KMS-11 (cell line): ENCODE measurements around the gene LRPAP1.

Experiments used
- H2AFZ ChIP-seq: fragments of 200-600 bp; sonication (generic); 2 replicates; pipeline ENCODE4 v1.6.1; 2016; ENCODE audit warnings: antibody characterized with exemption, mixed run types, low read depth
- H3K27ac ChIP-seq: fragments of 200-600 bp; sonication (generic); 2 replicates; pipeline ENCODE4 v1.6.1; 2016; ENCODE audit warnings: mild to moderate bottlenecking, mixed run types
- H3K27me3 ChIP-seq: fragments of 200-600 bp; sonication (generic); 2 replicates; pipeline ENCODE4 v1.6.1; 2017; ENCODE audit warnings: mild to moderate bottlenecking, low read depth, mixed run types, moderate library complexity; ENCODE audit not compliant: insufficient read depth
- H3K36me3 ChIP-seq: fragments of 200-600 bp; sonication (generic); 2 replicates; pipeline ENCODE4 v1.6.1; 2017; ENCODE audit warnings: mild to moderate bottlenecking, mixed run types; ENCODE audit not compliant: insufficient read depth
- H3K4me1 ChIP-seq: fragments of 200-600 bp; sonication (generic); 2 replicates; pipeline ENCODE4 v1.6.1; 2016; ENCODE audit warnings: mild to moderate bottlenecking, low read depth, mixed run types; ENCODE audit not compliant: poor library complexity, severe bottlenecking
- H3K4me2 ChIP-seq: fragments of 200-600 bp; sonication (generic); 2 replicates; pipeline ENCODE4 v1.7.0; 2016; ENCODE audit warnings: mild to moderate bottlenecking, mixed run types
- H3K4me3 ChIP-seq: fragments of 200-600 bp; sonication (generic); IDR thresholded peaks from 2 replicates; pipeline ENCODE4 v1.6.1; 2017; ENCODE audit warnings: low read depth, low read length, mixed read lengths; ENCODE audit not compliant: insufficient read depth
- H3K79me2 ChIP-seq: fragments of 200-600 bp; sonication (generic); 2 replicates; pipeline ENCODE4 v1.6.1; 2016; ENCODE audit warnings: low read depth, mixed run types; ENCODE audit not compliant: insufficient read depth
- H3K9ac ChIP-seq: fragments of 200-600 bp; sonication (generic); 2 replicates; pipeline ENCODE4 v1.6.1; 2016; ENCODE audit warnings: mild to moderate bottlenecking, mixed run types
- H4K20me1 ChIP-seq: fragments of 200-600 bp; sonication (generic); 2 replicates; pipeline ENCODE4 v1.6.1; 2016; ENCODE audit warnings: mild to moderate bottlenecking, mixed run types; ENCODE audit not compliant: insufficient read depth
- CTCF ChIP-seq: fragments of 200-600 bp; sonication (generic); conservative IDR thresholded peaks from 2 replicates; pipeline ENCODE4 v1.6.1; 2017; ENCODE audit warnings: low read depth, mild to moderate bottlenecking, antibody characterized with exemption, low read length, moderate library complexity, mixed read lengths

LRPAP1 gene

GRCh38 chr4:3518941-3519340, 13.3 kb downstream of the LRPAP1 start:
- H3K27me3 ChIP-seq: no peaks in the 10 kb centered on the region
- no peaks in the 10 kb centered on the region for H4K20me1 ChIP-seq
- no peak overlapping the region for H3K9ac ChIP-seq
- no peak overlapping the region for H3K27ac ChIP-seq
- no peak overlapping the region for H3K4me2 ChIP-seq
- no peak overlapping the region for H3K4me3 ChIP-seq
- TF ChIP-seq CTCF: no peak
- H3K4me1 ChIP-seq: no peaks in the 10 kb centered on the region
- H3K36me3 ChIP-seq: no peaks in the 10 kb centered on the region
- no peaks in the 10 kb centered on the region for H3K79me2 ChIP-seq
- H2AFZ ChIP-seq: no peak overlapping the region

- Histone ChIP-seq H3K79me2 (no peaks in the 10 kb centered on the region), H3K4me3 (no peak overlapping the region), H3K27ac (no peak overlapping the region), H3K4me2 (no peak overlapping the region), H3K36me3 (no peaks in the 10 kb centered on the region), H3K9ac (no peak overlapping the region), H2AFZ (no peak overlapping the region), H3K4me1 (no peaks in the 10 kb centered on the region), H4K20me1 (no peaks in the 10 kb centered on the region), H3K27me3 (no peaks in the 10 kb centered on the region)
- TF ChIP-seq CTCF: no peak
Observed at GRCh38 chr4:3518511-3518880, 13.7 kb downstream of the LRPAP1 start.

- H3K27me3 ChIP-seq: no peaks in the 10 kb centered on the region
- no peaks in the 10 kb centered on the region for H3K79me2 ChIP-seq
- no peak overlapping the region for H2AFZ ChIP-seq
- no peak overlapping the region for H3K27ac ChIP-seq
- no peaks in the 10 kb centered on the region for H3K4me1 ChIP-seq
- H3K36me3 ChIP-seq: no peaks in the 10 kb centered on the region
- no peak for TF ChIP-seq CTCF
- no peak overlapping the region for H3K4me2 ChIP-seq
- H3K4me3 ChIP-seq: no peak overlapping the region
- no peak overlapping the region for H3K9ac ChIP-seq
- no peaks in the 10 kb centered on the region for H4K20me1 ChIP-seq
Observed at GRCh38 chr4:3517731-3518510, 14.3 kb downstream of the LRPAP1 start.

GRCh38 chr4:3516836-3517730, 15.1 kb downstream of the LRPAP1 start:
- TF ChIP-seq CTCF: no peak
- H3K36me3 ChIP-seq: no peaks in the 10 kb centered on the region

More at GRCh38 chr4:3516836-3517730, 15.1 kb downstream of the LRPAP1 start:
- H3K27ac ChIP-seq: no peak overlapping the region
- no peaks in the 10 kb centered on the region for H3K79me2 ChIP-seq
- no peak overlapping the region for H3K9ac ChIP-seq
- no peak overlapping the region for H3K4me2 ChIP-seq
- no peak overlapping the region for H3K4me3 ChIP-seq
- H2AFZ ChIP-seq: no peak overlapping the region
- H4K20me1 ChIP-seq: no peaks in the 10 kb centered on the region
- H3K27me3 ChIP-seq: no peaks in the 10 kb centered on the region
- no peaks in the 10 kb centered on the region for H3K4me1 ChIP-seq
